DND-41 (cell line): ENCODE results near the gene LYPD6B.

Source experiments
- EZH2 ChIP-seq: IDR thresholded peaks from 3 replicates; pipeline ENCODE4 v1.6.1; 2012; ENCODE audit warnings: borderline replicate concordance, low read depth, mild to moderate bottlenecking, moderate library complexity, low read length, inconsistent platforms; ENCODE audit not compliant: severe bottlenecking
- TF ChIP-seq, protein P1 (sequence below): IDR thresholded peaks from 2 replicates; pipeline ENCODE4 v1.5.1; 2012; ENCODE audit warnings: borderline replicate concordance, low read length, moderate library complexity, mild to moderate bottlenecking; ENCODE audit not compliant: poor library complexity, severe bottlenecking; ENCODE audit errors: extremely low read depth

DNA sequence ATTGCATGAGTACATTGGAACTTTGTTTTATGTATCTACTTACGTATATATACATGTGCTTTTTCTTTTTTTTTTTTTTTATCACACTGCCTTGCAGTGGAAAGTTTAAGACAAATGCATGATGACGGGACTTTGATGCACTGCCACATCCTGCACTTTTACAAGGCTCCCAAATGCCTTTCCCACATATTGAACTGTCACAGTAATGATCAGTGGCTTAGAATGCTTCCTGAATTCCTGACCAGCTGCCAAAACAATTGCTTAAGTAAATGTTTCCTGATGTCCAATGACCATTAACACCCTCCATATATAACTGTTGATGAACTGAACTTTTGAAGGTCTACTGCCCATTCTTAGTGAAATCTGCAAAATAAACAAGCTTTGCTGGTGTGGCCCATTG, 60.2 kb downstream of the LYPD6B start:
- TF ChIP-seq, protein P1, sequence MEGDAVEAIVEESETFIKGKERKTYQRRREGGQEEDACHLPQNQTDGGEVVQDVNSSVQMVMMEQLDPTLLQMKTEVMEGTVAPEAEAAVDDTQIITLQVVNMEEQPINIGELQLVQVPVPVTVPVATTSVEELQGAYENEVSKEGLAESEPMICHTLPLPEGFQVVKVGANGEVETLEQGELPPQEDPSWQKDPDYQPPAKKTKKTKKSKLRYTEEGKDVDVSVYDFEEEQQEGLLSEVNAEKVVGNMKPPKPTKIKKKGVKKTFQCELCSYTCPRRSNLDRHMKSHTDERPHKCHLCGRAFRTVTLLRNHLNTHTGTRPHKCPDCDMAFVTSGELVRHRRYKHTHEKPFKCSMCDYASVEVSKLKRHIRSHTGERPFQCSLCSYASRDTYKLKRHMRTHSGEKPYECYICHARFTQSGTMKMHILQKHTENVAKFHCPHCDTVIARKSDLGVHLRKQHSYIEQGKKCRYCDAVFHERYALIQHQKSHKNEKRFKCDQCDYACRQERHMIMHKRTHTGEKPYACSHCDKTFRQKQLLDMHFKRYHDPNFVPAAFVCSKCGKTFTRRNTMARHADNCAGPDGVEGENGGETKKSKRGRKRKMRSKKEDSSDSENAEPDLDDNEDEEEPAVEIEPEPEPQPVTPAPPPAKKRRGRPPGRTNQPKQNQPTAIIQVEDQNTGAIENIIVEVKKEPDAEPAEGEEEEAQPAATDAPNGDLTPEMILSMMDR: no peak
- TF ChIP-seq EZH2: no peak
